GM12878 (cell line): ENCODE data around the gene ZNF234. TPM values are rescaled to one million over a fixed set of nuclear protein-coding genes. Genes with fewer than 3 reads are reported as not detected.

Experiments used
- ASH2L ChIP-seq: fragments of 300-600, 200-600 bp; sonication (generic); IDR thresholded peaks from 2 replicates; pipeline ENCODE4 v1.6.1; 2017; ENCODE audit warnings: low read depth, mild to moderate bottlenecking, borderline replicate concordance
- ATF2 ChIP-seq: IDR thresholded peaks from 2 replicates; pipeline ENCODE4 v1.6.1; 2012; ENCODE audit warnings: low read length, inconsistent platforms
- CHD2 ChIP-seq: IDR thresholded peaks from 2 replicates; pipeline ENCODE4 v1.6.1; 2011; ENCODE audit warnings: low read depth, low read length, improper control_type of control experiment, borderline replicate concordance
- CREM ChIP-seq: IDR thresholded peaks from 2 replicates; pipeline ENCODE4 v1.6.1; 2014; ENCODE audit warnings: antibody characterized with exemption, low read depth
- EED ChIP-seq: sonication (generic); IDR thresholded peaks from 2 replicates; pipeline ENCODE4 v1.6.1; 2016; ENCODE audit warnings: antibody characterized with exemption, low read depth
- ESRRA ChIP-seq: IDR thresholded peaks from 2 replicates; pipeline ENCODE4 v1.6.1; 2012; ENCODE audit warnings: mild to moderate bottlenecking, low read length, improper control_type of control experiment
- FOXK2 ChIP-seq: fragments of 450-650 bp; IDR thresholded peaks from 2 replicates; pipeline ENCODE4 v1.6.1; 2017; ENCODE audit warnings: mild to moderate bottlenecking, moderate library complexity
- GABPA ChIP-seq: IDR thresholded peaks from 2 replicates; pipeline ENCODE4 v1.6.1; 2014; ENCODE audit warnings: antibody characterized with exemption, low read depth, mild to moderate bottlenecking, inconsistent platforms
- MYB ChIP-seq: fragments of 150-350 bp; IDR thresholded peaks from 2 replicates; pipeline ENCODE4 v1.6.1; 2014; ENCODE audit warnings: mild to moderate bottlenecking, low read depth, low read length, borderline replicate concordance
- MYC ChIP-seq: IDR thresholded peaks from 2 replicates; pipeline ENCODE4 v1.6.1; 2011; ENCODE audit warnings: mild to moderate bottlenecking, low read length, moderate library complexity, inconsistent platforms; ENCODE audit not compliant: insufficient read depth, insufficient replicate concordance, insufficient read length, severe bottlenecking
- NR2C1 ChIP-seq: fragments of 450-650 bp; IDR thresholded peaks from 2 replicates; pipeline ENCODE4 v1.6.1; 2017; ENCODE audit warnings: antibody characterized with exemption, mild to moderate bottlenecking, moderate library complexity
- NR2C2 ChIP-seq: IDR thresholded peaks from 2 replicates; pipeline ENCODE4 v1.6.1; 2011; ENCODE audit warnings: borderline replicate concordance, low read depth; ENCODE audit not compliant: control insufficient read depth, insufficient read length
- PAX5 ChIP-seq: IDR thresholded peaks from 2 replicates; pipeline ENCODE4 v1.6.1; 2011; ENCODE audit warnings: low read depth, low read length, borderline replicate concordance
- POLR2A ChIP-seq: IDR thresholded peaks from 2 replicates; pipeline ENCODE4 v1.6.1; 2011; ENCODE audit warnings: low read depth, mild to moderate bottlenecking, low read length
- POU2F2 ChIP-seq: IDR thresholded peaks from 3 replicates; pipeline ENCODE4 v1.6.1; 2011; ENCODE audit warnings: low read depth, mild to moderate bottlenecking, low read length, borderline replicate concordance
- RCOR1 ChIP-seq: conservative IDR thresholded peaks from 2 replicates; pipeline ENCODE4 v1.6.1; 2012; ENCODE audit warnings: low read depth, low read length, improper control_type of control experiment
- RELB ChIP-seq: fragments of 450-650 bp; IDR thresholded peaks from 2 replicates; pipeline ENCODE4 v1.6.1; 2017; ENCODE audit warnings: low read depth, mild to moderate bottlenecking, moderate library complexity
- SPI1 ChIP-seq: IDR thresholded peaks from 2 replicates; pipeline ENCODE4 v1.6.1; 2011; ENCODE audit warnings: low read depth, mild to moderate bottlenecking, low read length, moderate library complexity, borderline replicate concordance; ENCODE audit not compliant: insufficient read depth
- TAF1 ChIP-seq: IDR thresholded peaks from 2 replicates; pipeline ENCODE4 v1.6.1; 2011; ENCODE audit warnings: mild to moderate bottlenecking, low read depth, low read length, borderline replicate concordance
- TARDBP ChIP-seq: IDR thresholded peaks from 2 replicates; pipeline ENCODE4 v1.6.1; 2016; ENCODE audit warnings: borderline replicate concordance
- TCF3 ChIP-seq: IDR thresholded peaks from 2 replicates; pipeline ENCODE4 v1.6.1; 2012; ENCODE audit warnings: low read depth, mild to moderate bottlenecking, low read length, borderline replicate concordance; ENCODE audit not compliant: insufficient read depth
- ZBTB11 ChIP-seq: fragments of 450-650 bp; formaldehyde crosslinking; IDR thresholded peaks from 2 replicates; pipeline ENCODE4 v1.5.0; 2022; ENCODE audit warnings: mild to moderate bottlenecking, missing genetic modification characterization
- ZNF207 ChIP-seq: fragments of 450-650 bp; IDR thresholded peaks from 2 replicates; pipeline ENCODE4 v1.6.1; 2014; ENCODE audit warnings: antibody characterized with exemption, mild to moderate bottlenecking, borderline replicate concordance
- ZNF24 ChIP-seq: fragments of 450-650 bp; IDR thresholded peaks from 2 replicates; pipeline ENCODE4 v1.6.1; 2017; ENCODE audit warnings: antibody characterized with exemption, mild to moderate bottlenecking
- ZZZ3 ChIP-seq: IDR thresholded peaks from 2 replicates; pipeline ENCODE4 v1.6.1; 2011; ENCODE audit warnings: low read depth; ENCODE audit not compliant: control insufficient read depth, insufficient read length
- polyA plus RNA-seq, 11 experiments: library from polyadenylated mRNA; depleted of rRNA in 4 of 11; unstranded in 6 of 11; stranded (reverse) in 5 of 11; fragments of >200 nt; fragmentation: Nextera tagmentation in 4 of 11; fragmentation: Illumina TruSeq in 1 of 11; extraction: Ambion mirVana in 4 of 11; extraction: Trizol in 1 of 11; gene quantifications; 1 replicate in 1 of 11; 2 replicates in 10 of 11; pipeline versions ENCODE4 v1.2.1 to v1.2.3, GENCODE V29; 2011 to 2016; ENCODE audit warnings: inconsistent platforms in 2 of 11, missing spikeins in 2 of 11, low read depth in 1 of 11
- total RNA-seq, 4 experiments: library from RNA; depleted of rRNA in 3 of 4; stranded (reverse); fragments of >200 nt in 3 of 4; fragmentation: Illumina TruSeq in 1 of 4; extraction: Trizol in 1 of 4; gene quantifications; 2 replicates each; pipeline versions ENCODE4 v1.2.1 to v1.2.3, GENCODE V29; 2013 to 2021

Gene ZNF234
- total and polyA plus RNA-seq, 10 of the 15 experiments (the other 5 are each of a cell fraction or from before 2014, with no cell fraction given) = 2.7 to 10.5 (median 5.2) TPM

- TF ChIP-seq RELB (peak; percentile 47; the same call in 1 of the 2 replicates), NR2C1 (peak; percentile 76), SPI1 (peak; percentile 68; the same call in 1 of the 2 replicates), CREM (peak; percentile 91), ATF2 (no peak), TAF1 (0 out of 2 replicates have a peak, but pooled peaks have one; percentile 33), ZZZ3 (no peak), FOXK2 (no peak), ZNF207 (0 out of 2 replicates have a peak, but pooled peaks have one; percentile 22), ZNF24 (no peak), GABPA (peak; percentile 89), PAX5 (peak; percentile 46; the same call in 1 of the 2 replicates), MYC (no peak), NR2C2 (no peak), MYB (peak; percentile 85; the same call in 1 of the 2 replicates), CHD2 (peak; percentile 77; the same call in 1 of the 2 replicates), RCOR1 (no peak), ESRRA (0 out of 2 replicates have a peak, but pooled peaks have one; percentile 43), EED (peak; percentile 41; the same call in 1 of the 2 replicates), ZBTB11 (peak; percentile 52; the same call in 1 of the 2 replicates), ASH2L (no peak), POLR2A (peak; percentile 69), POU2F2 (no peak), TARDBP (peak; percentile 89), TCF3 (no peak)
Observed at GRCh38 chr19:44093931-44094765, 47.2 kb upstream of the ZNF234 start, which contains the start of gene ZNF224 (continued).
